ENCODE measurements around the gene PTPRG.

GRCh38 chr3:61826161-61826560, 264.8 kb downstream of the PTPRG start:
- TF ChIP-seq CTCF (conservative IDR thresholded peaks at IDR 0.05) (no peak), ZFX (IDR thresholded peaks at IDR 0.05) (no peak)
